Measurements from ENCODE around the gene FNIP2. TPM values are rescaled to one million over a fixed set of nuclear protein-coding genes. Genes with fewer than 3 reads are reported as not detected.
"Not testable (repeated sequence)": the region's sequence is repeated elsewhere in the genome, so short reads cannot be mapped to it uniquely, and the experiment has no call there.

Gene FNIP2
- total RNA-seq, 2 donors from 2014 or later, result 7.7 to 11.5 TPM

DNA sequence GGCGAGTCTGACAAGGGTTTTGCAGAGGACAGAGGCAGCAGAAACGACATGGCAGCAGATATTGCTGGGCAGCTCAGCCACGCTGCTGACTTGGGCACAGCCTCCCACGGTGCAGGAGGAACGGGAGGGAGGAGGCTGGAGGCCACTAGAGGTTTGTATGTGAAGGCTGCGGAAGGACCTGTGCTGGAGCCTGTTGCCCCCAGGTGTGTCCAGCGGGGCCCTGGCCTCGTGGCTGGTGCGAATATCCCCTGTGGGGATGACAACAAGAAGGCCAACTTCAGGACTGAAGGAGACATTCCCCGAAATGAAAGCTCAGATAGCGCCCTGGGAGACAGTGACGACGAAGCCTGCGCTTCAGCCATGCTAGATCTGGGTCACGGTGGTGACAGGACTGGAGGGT is 100.2 kb downstream of the FNIP2 start:
- Mint-ChIP-seq H3K4me3 (no peak overlapping the region), H3K27me3 (no peaks in the 10 kb centered on the region), H3K27ac (no peak overlapping the region), H3K36me3 (ENCODE audit: low read depth) (peaks cover 20% of the 10 kb centered on the region), H3K4me1 (peaks cover 10% of the 10 kb centered on the region)
- DNase-seq (no peak), ATAC-seq (no peak)
- no peaks in the 10 kb centered on the region for H3K9me3 ChIP-seq (ENCODE audit: control insufficient read depth, low read length, poor library complexity, severe bottlenecking)

GRCh38 chr4:158869761-158870160 is 100.9 kb downstream of the FNIP2 start:
- DNase-seq, result no peak
- H3K4me1 Mint-ChIP-seq, result peaks cover 6% of the 10 kb centered on the region
- H3K27ac Mint-ChIP-seq, result no peak overlapping the region
- no peaks in the 10 kb centered on the region for H3K9me3 ChIP-seq (ENCODE audit: control insufficient read depth, low read length, poor library complexity, severe bottlenecking)
- no peaks in the 10 kb centered on the region for H3K27me3 Mint-ChIP-seq
- H3K4me3 Mint-ChIP-seq, result no peak overlapping the region
- no peak for ATAC-seq
- peaks cover 16% of the 10 kb centered on the region for H3K36me3 Mint-ChIP-seq (ENCODE audit: low read depth)

DNA sequence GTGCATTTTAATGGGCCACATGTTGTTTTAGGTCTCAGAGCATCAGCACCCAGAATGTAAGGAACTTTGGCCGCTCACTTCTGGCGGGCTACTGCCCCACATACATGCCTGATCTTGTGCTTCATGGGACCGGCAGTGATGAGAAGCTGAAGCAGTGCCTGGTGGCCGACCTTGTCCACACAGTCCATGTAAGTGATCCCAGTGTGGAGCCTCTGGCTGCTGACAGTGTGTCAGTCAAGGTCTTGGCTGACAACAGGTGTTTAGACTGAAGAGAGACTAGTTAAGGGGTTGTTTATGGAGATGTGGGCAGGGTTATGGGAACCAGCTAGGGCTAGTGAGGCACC is 101.4 kb downstream of the FNIP2 start:
- Mint-ChIP-seq H3K36me3 (ENCODE audit: low read depth) (peaks cover 14% of the 10 kb centered on the region), H3K4me3 (no peak overlapping the region), H3K27ac (no peak overlapping the region), H3K27me3 (no peaks in the 10 kb centered on the region), H3K4me1 (peaks cover 6% of the 10 kb centered on the region)
- H3K9me3 ChIP-seq (ENCODE audit: control insufficient read depth, low read length, poor library complexity, severe bottlenecking), result no peaks in the 10 kb centered on the region
- DNase-seq (no peak), ATAC-seq (no peak)

- peaks cover 14% of the 10 kb centered on the region for H3K36me3 Mint-ChIP-seq (ENCODE audit: low read depth)
- ATAC-seq (no peak), DNase-seq (no peak)
- no peaks in the 10 kb centered on the region for H3K9me3 ChIP-seq (ENCODE audit: control insufficient read depth, low read length, poor library complexity, severe bottlenecking)
- no peak overlapping the region for H3K4me3 Mint-ChIP-seq
- no peak overlapping the region for H3K27ac Mint-ChIP-seq
- H3K4me1 Mint-ChIP-seq, result peaks cover 6% of the 10 kb centered on the region
- H3K27me3 Mint-ChIP-seq, result no peaks in the 10 kb centered on the region
Measured at GRCh38 chr4:158870626-158871334, 102.0 kb downstream of the FNIP2 start.

- DNase-seq, result no peak
- H3K27me3 Mint-ChIP-seq, result no peaks in the 10 kb centered on the region
- no peaks in the 10 kb centered on the region for H3K9me3 ChIP-seq (ENCODE audit: control insufficient read depth, low read length, poor library complexity, severe bottlenecking)
- H3K27ac Mint-ChIP-seq, result no peak overlapping the region
- peaks cover 16% of the 10 kb centered on the region for H3K36me3 Mint-ChIP-seq (ENCODE audit: low read depth)
- no peak for ATAC-seq
- H3K4me1 Mint-ChIP-seq, result peaks cover 6% of the 10 kb centered on the region
- no peak overlapping the region for H3K4me3 Mint-ChIP-seq
Measured at GRCh38 chr4:158871335-158871724, 102.5 kb downstream of the FNIP2 start.

DNA sequence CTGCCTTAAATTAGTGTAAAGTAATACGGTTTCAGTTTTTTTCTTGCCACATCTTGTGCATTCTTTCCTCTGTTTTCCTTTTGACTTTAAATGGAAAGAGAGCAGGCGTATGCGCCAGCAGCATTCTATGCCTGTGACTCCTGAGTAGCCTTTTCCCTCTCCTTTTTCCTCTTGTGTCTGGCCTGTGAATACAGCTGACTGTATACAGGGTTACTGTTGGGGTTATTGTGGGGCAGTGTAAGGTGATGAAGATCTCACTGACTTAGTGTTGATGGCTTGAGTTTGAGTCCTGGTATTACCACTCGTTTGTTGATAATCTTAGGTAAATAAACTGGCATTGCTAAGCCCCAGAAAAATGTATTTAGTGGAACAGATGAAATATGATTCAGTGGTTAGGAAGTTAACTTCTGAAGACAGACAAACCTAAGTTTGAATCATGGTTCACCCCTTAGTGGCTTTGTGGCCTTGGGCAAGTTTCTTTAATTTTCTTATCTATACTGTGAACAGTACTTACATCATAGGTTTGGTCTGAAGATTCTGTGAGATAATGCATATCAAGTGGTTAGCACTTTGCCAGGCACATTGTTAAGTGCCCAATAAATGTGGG is 105.1 kb downstream of the FNIP2 start:
- no peak overlapping the region for H3K4me3 Mint-ChIP-seq
- H3K4me1 Mint-ChIP-seq, result peaks cover 6% of the 10 kb centered on the region
- H3K27me3 Mint-ChIP-seq, result no peaks in the 10 kb centered on the region
- H3K9me3 ChIP-seq (ENCODE audit: control insufficient read depth, low read length, poor library complexity, severe bottlenecking), result no peaks in the 10 kb centered on the region
- no peak for ATAC-seq
- peaks cover 20% of the 10 kb centered on the region for H3K36me3 Mint-ChIP-seq (ENCODE audit: low read depth)
- no peak overlapping the region for H3K27ac Mint-ChIP-seq
- no peak for DNase-seq

DNA sequence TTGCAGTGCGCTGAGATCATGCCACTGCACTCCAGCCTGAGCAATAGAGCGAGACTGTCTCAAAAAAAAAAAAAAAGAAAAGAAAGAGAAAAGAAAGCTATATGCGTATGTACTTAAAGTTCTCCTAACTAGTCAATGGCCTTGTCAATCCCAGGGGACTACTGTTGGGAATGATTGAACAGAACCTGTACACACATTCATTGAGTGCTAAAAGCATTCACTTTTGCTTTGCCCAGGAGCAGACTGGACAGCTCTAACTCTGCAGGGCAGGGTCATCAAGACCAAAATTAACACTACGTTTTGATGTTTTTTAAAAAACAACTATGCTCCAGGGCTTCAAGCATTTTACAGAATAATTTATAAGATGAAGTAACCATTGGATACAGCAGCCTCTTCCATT is 106.2 kb downstream of the FNIP2 start:
- Mint-ChIP-seq H3K27me3 (no peaks in the 10 kb centered on the region), H3K27ac (no peak overlapping the region), H3K36me3 (ENCODE audit: low read depth) (peaks cover 19% of the 10 kb centered on the region), H3K4me3 (no peak overlapping the region), H3K4me1 (peaks cover 6% of the 10 kb centered on the region)
- no peaks in the 10 kb centered on the region for H3K9me3 ChIP-seq (ENCODE audit: control insufficient read depth, low read length, poor library complexity, severe bottlenecking)
- no peak for ATAC-seq
- no peak for DNase-seq

DNA sequence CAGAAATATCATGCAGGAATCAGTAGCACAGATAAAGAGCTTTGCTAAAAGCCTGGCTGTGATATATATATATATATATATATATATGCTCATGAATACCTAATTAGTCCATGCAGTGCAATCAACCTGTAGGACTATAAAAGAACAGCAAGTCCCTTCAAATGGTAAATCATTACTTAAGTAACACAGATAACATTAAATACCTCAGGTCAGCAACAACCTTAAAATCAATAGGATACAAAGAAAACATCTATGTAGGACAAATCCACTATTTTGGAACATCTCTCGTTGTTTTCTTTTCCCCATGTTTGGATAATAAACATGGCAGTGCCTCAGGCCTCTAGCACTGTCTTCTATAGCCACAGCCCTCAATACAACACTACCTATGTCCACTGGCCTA is 106.6 kb downstream of the FNIP2 start:
- Mint-ChIP-seq H3K36me3 (ENCODE audit: low read depth) (peaks cover 19% of the 10 kb centered on the region), H3K4me3 (no peak overlapping the region), H3K27me3 (no peaks in the 10 kb centered on the region), H3K27ac (no peak overlapping the region), H3K4me1 (peaks cover 3% of the 10 kb centered on the region)
- no peak for DNase-seq
- no peaks in the 10 kb centered on the region for H3K9me3 ChIP-seq (ENCODE audit: control insufficient read depth, low read length, poor library complexity, severe bottlenecking)
- no peak for ATAC-seq

DNA sequence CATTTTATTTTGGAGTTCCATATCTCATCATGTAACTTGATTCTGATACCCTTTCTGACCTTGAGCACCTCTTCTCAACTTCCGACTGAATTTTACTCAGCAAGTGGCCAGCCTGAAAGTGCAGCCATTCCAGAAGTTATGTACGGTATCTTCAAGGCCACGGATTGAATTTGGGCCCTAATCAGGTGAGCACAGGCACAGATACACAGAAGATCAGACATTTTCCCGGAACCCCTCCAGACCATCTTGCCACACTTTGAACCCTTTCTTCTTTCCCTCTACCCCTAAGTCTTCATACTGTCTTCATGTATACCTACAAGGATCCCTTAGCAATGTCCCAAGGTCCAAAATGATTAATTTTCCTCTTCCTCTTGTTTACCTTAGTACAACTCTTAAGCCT is 108.2 kb downstream of the FNIP2 start:
- no peak for ATAC-seq
- Mint-ChIP-seq H3K36me3 (ENCODE audit: low read depth) (peaks cover 15% of the 10 kb centered on the region), H3K27me3 (no peaks in the 10 kb centered on the region), H3K4me1 (no peaks in the 10 kb centered on the region), H3K27ac (no peak overlapping the region), H3K4me3 (peak overlapping the region; percentile 7)
- no peaks in the 10 kb centered on the region for H3K9me3 ChIP-seq (ENCODE audit: control insufficient read depth, low read length, poor library complexity, severe bottlenecking)
- DNase-seq, result no peak

DNA sequence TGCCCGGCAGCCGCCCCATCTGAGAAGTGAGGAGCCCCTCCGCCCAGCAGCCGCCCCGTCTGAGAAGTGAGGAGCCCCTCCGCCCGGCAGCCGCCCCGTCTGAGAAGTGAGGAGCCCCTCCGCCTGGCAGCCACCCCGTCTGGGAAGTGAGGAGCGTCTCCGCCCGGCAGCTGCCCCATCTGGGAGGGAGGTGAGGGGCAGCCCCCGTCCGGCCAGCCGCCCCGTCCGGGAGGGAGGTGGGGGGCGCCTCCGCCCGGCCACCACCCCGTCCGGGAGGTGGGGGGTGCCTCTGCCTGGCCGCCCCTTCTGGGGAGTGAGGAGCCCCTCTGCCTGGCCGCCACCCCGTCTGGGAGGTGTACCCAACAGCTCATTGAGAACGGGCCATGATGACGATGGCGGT is 113.3 kb downstream of the FNIP2 start:
- H3K27ac Mint-ChIP-seq; H3K4me3 Mint-ChIP-seq; DNase-seq; H3K27me3 Mint-ChIP-seq; H3K9me3 ChIP-seq (ENCODE audit: control insufficient read depth, low read length, poor library complexity, severe bottlenecking); H3K36me3 Mint-ChIP-seq (ENCODE audit: low read depth); H3K4me1 Mint-ChIP-seq; ATAC-seq: not testable (repeated sequence)

DNA sequence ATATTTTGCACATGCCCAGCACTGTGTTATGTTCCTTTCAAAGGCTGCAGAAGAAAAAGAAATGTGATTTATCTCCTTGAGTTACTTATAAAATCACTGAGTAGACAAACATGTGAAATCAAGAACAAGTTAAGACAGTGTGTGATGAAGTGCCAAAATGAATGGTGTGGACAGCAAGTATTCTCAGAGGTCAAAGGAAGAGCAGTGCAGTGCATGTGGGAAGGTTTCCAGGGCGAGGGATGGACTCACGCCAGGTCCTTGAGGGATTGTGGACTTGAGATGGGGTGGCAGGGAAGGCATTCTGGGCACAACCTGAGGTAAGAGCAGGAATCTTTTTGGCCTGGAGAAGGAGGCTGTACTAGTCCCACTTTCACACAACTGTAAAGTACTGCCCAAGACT is 115.5 kb downstream of the FNIP2 start:
- H3K9me3 ChIP-seq (ENCODE audit: control insufficient read depth, low read length, poor library complexity, severe bottlenecking), result no peaks in the 10 kb centered on the region
- H3K36me3 Mint-ChIP-seq (ENCODE audit: low read depth), result no peaks in the 10 kb centered on the region
- no peak for ATAC-seq
- no peak for DNase-seq
- H3K4me3 Mint-ChIP-seq, result no peak overlapping the region
- no peaks in the 10 kb centered on the region for H3K27me3 Mint-ChIP-seq
- H3K27ac Mint-ChIP-seq, result no peak overlapping the region
- no peaks in the 10 kb centered on the region for H3K4me1 Mint-ChIP-seq

DNA sequence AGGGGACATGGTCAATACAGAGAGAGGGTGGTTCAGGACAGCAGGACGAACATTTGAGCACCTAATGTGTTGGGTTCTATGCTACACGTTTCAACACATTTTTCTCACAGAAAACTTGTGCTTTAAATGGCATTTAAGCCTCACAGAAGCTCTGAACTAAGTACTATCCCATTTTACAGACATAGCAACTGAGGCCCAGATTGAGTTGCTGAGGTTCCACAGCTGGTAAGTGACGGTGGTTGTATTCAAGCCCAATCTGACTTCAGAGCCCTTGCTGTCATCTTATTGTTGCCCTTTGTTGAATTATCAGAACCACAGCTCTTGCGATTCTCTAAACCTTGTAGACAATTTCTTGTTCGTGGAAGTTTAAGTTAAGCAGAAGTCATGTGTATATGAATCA is 116.7 kb downstream of the FNIP2 start:
- Mint-ChIP-seq H3K4me3 (no peak overlapping the region), H3K36me3 (ENCODE audit: low read depth) (no peaks in the 10 kb centered on the region), H3K4me1 (no peaks in the 10 kb centered on the region), H3K27ac (no peak overlapping the region), H3K27me3 (no peaks in the 10 kb centered on the region)
- H3K9me3 ChIP-seq (ENCODE audit: control insufficient read depth, low read length, poor library complexity, severe bottlenecking), result no peaks in the 10 kb centered on the region
- ATAC-seq (no peak), DNase-seq (no peak)

DNA sequence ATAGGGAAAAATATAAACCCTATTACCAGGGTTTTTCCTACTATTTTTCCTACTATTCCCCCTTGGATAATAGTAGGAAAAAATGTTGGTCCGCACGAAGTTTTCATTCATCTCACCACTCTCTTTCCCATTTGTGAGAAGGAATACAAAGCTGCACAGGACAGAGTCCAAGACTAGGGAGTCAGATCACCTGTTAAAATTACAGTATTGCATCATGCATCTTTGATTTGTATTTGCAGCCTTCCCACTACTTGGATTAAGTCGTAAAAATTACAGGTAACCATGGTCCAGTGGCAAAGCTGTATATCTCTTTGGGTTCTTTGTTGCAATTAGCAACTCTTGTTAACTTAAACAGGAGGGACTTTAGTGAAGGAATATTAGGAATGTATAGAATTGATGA is 121.5 kb downstream of the FNIP2 start:
- no peaks in the 10 kb centered on the region for H3K9me3 ChIP-seq (ENCODE audit: control insufficient read depth, low read length, poor library complexity, severe bottlenecking)
- Mint-ChIP-seq H3K27me3 (no peaks in the 10 kb centered on the region), H3K36me3 (ENCODE audit: low read depth) (no peaks in the 10 kb centered on the region), H3K27ac (no peak overlapping the region), H3K4me1 (no peaks in the 10 kb centered on the region), H3K4me3 (no peak overlapping the region)
- ATAC-seq, result no peak
- DNase-seq, result no peak

DNA sequence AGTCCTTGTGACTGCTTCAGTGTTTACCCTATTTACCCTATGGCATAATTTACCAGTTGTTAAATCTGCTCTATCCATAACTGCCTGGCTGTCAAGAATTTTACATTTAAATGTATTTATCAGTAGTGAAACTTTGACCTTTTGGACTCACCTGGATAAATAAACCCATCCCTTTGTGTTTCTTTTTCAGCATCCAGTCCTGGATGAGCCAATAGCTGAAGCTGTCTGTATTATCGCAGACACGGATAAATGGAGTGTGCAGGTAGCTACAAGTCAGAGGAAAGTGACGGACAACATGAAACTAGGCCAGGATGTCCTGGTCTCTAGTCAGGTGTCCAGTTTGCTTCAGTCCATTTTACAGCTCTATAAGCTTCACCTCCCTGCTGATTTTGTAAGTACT is 122.4 kb downstream of the FNIP2 start:
- DNase-seq (no peak), ATAC-seq (no peak)
- Mint-ChIP-seq H3K4me1 (no peaks in the 10 kb centered on the region), H3K27ac (no peak overlapping the region), H3K36me3 (ENCODE audit: low read depth) (no peaks in the 10 kb centered on the region), H3K4me3 (no peak overlapping the region), H3K27me3 (no peaks in the 10 kb centered on the region)
- no peaks in the 10 kb centered on the region for H3K9me3 ChIP-seq (ENCODE audit: control insufficient read depth, low read length, poor library complexity, severe bottlenecking)
